H1 (cell line): ENCODE data around the gene HRNR. TPM values are rescaled to one million over a fixed set of nuclear protein-coding genes. Genes with fewer than 3 reads are reported as not detected.

ENCODE experiments used
- CTCF ChIA-PET: fragments of 300-600 bp; sonication (Branson Sonifier 250); formaldehyde crosslinking; loops from one replicate; lab custom pipeline; 2021; ENCODE audit not compliant: partially characterized antibody; lab: Charles Lee
- POLR2A ChIA-PET: fragments of 300-600 bp; sonication (Branson Sonifier 250); formaldehyde crosslinking; loops from one replicate; lab custom pipeline; 2021; ENCODE audit warnings: inconsistent platforms; ENCODE audit not compliant: partially characterized antibody; lab: Charles Lee
- DNase-seq, 2 experiments: peaks; one replicate each; pipeline versions ENCODE4 v3.0.0 to v3.0.0-alpha.2; 2010 to 2022; ENCODE audit warnings: low spot score in 2 of 2, low read depth in 1 of 2, mixed read lengths in 1 of 2
- FAIRE-seq: peaks from 2 replicates; lab custom pipeline; 2011; peaks lifted over from hg19 to GRCh38; lab: Jason Lieb, UNC
- H2AFZ ChIP-seq: 2 replicates; pipeline ENCODE4 v1.8.1; 2012; ENCODE audit warnings: low read length, inconsistent platforms
- H2AK5ac ChIP-seq: 2 replicates; pipeline ENCODE4 v1.6.1; 2013; ENCODE audit warnings: low read depth, low read length
- H2BK120ac ChIP-seq: replicated peaks from 2 replicates; pipeline ENCODE3; 2013; ENCODE audit warnings: low read depth, low read length, inconsistent platforms
- H2BK12ac ChIP-seq: 2 replicates; pipeline ENCODE4 v1.6.1; 2013; ENCODE audit warnings: low read depth, low read length
- H2BK15ac ChIP-seq: 2 replicates; pipeline ENCODE4 v1.6.1; 2013; ENCODE audit warnings: low read length
- H2BK20ac ChIP-seq: 2 replicates; pipeline ENCODE4 v1.6.1; 2013; ENCODE audit warnings: low read length
- H2BK5ac ChIP-seq: 2 replicates; pipeline ENCODE4 v1.6.1; 2013; ENCODE audit warnings: low read depth, low read length
- H3K14ac ChIP-seq: 2 replicates; pipeline ENCODE4 v1.6.1; 2013; ENCODE audit warnings: inconsistent platforms; ENCODE audit not compliant: insufficient read length
- H3K18ac ChIP-seq: 2 replicates; pipeline ENCODE4 v1.6.1; 2013; ENCODE audit warnings: low read length; ENCODE audit errors: extremely low read depth
- H3K23ac ChIP-seq: 2 replicates; pipeline ENCODE4 v1.6.1; 2013; ENCODE audit warnings: inconsistent platforms; ENCODE audit not compliant: insufficient read length
- H3K23me2 ChIP-seq: 2 replicates; pipeline ENCODE4 v1.6.1; 2013; ENCODE audit warnings: low read depth, low read length
- H3K27ac ChIP-seq: 2 replicates; pipeline ENCODE4 v1.6.1; 2011; ENCODE audit warnings: low read depth, low read length, inconsistent platforms
- H3K27me3 ChIP-seq, 4 experiments: replicated peaks in 1 of 4; 1 replicate in 1 of 4; 2 replicates in 3 of 4; pipeline versions ENCODE4 v1.6.1 to v1.8.1; 2011 to 2013; ENCODE audit warnings: low read length in 3 of 4, mild to moderate bottlenecking in 3 of 4, inconsistent platforms in 2 of 4, mixed read lengths in 2 of 4, moderate library complexity in 1 of 4; ENCODE audit not compliant: control insufficient read depth in 3 of 4, insufficient read depth in 3 of 4; ENCODE audit errors: extremely low read depth in 1 of 4
- H3K36me3 ChIP-seq, 4 experiments: 2 replicates each; pipeline versions ENCODE4 v1.6.1 to v1.8.1; 2011 to 2013; ENCODE audit warnings: mild to moderate bottlenecking in 4 of 4, low read length in 3 of 4, moderate library complexity in 2 of 4, control low read depth in 1 of 4, inconsistent platforms in 1 of 4; ENCODE audit not compliant: insufficient read depth in 4 of 4, control insufficient read depth in 2 of 4
- H3K4ac ChIP-seq: replicated peaks from 2 replicates; pipeline ENCODE3; 2013; ENCODE audit warnings: low read length, low read depth, mixed read lengths, inconsistent platforms; ENCODE audit not compliant: insufficient read length
- H3K4me1 ChIP-seq, 4 experiments: replicated peaks in 1 of 4; 1 replicate in 1 of 4; 2 replicates in 3 of 4; pipeline versions ENCODE4 v1.6.1 to v1.8.1; 2011 to 2013; ENCODE audit warnings: low read length in 3 of 4, inconsistent platforms in 2 of 4, mixed read lengths in 1 of 4; ENCODE audit not compliant: insufficient read depth in 4 of 4, control insufficient read depth in 3 of 4
- H3K4me2 ChIP-seq, 2 experiments: 2 replicates each; pipeline versions ENCODE4 v1.6.1 to v1.8.1; 2011 to 2013; ENCODE audit warnings: low read depth in 2 of 2, low read length in 2 of 2, control low read depth in 1 of 2, inconsistent platforms in 1 of 2, mild to moderate bottlenecking in 1 of 2; ENCODE audit not compliant: insufficient read depth in 1 of 2
- H3K4me3 ChIP-seq, 4 experiments: fragments of 200-600, 300-600 bp in 1 of 4; sonication (generic), shearing (Covaris generic), sonication (Bioruptor Twin) in 1 of 4; 2 replicates each; pipeline versions ENCODE4 v1.5.1 to v1.8.1; 2011 to 2016; ENCODE audit warnings: low read length in 4 of 4, low read depth in 3 of 4, control low read depth in 2 of 4, inconsistent platforms in 2 of 4, mild to moderate bottlenecking in 2 of 4, mixed read lengths in 1 of 4, moderate library complexity in 1 of 4; ENCODE audit not compliant: insufficient read depth in 2 of 4; ENCODE audit errors: extremely low read depth in 1 of 4
- H3K56ac ChIP-seq: replicated peaks from 2 replicates; pipeline ENCODE3; 2013; ENCODE audit warnings: low read depth, mild to moderate bottlenecking, mixed read lengths, low read length, inconsistent platforms; ENCODE audit not compliant: insufficient read length
- H3K79me1 ChIP-seq: 2 replicates; pipeline ENCODE4 v1.6.1; 2013; ENCODE audit warnings: low read depth, low read length, control low read depth
- H3K79me2 ChIP-seq, 2 experiments: 2 replicates each; pipeline versions ENCODE4 v1.6.1 to v1.8.1; 2012 to 2013; ENCODE audit warnings: low read length in 2 of 2, mild to moderate bottlenecking in 2 of 2, inconsistent platforms in 1 of 2; ENCODE audit not compliant: insufficient read depth in 2 of 2, control insufficient read depth in 1 of 2
- H3K9ac ChIP-seq, 4 experiments: replicated peaks in 1 of 4; 1 replicate in 1 of 4; 2 replicates in 3 of 4; pipeline versions ENCODE4 v1.6.1 to v1.8.1; 2011 to 2013; ENCODE audit warnings: low read depth in 3 of 4, low read length in 3 of 4, control low read depth in 2 of 4, mild to moderate bottlenecking in 2 of 4, moderate library complexity in 2 of 4, inconsistent platforms in 1 of 4; ENCODE audit errors: extremely low read depth in 1 of 4
- H3K9me3 ChIP-seq, 2 experiments: 2 replicates each; pipeline versions ENCODE4 v1.6.1 to v1.8.1; 2012 to 2013; ENCODE audit warnings: mild to moderate bottlenecking in 2 of 2, moderate library complexity in 2 of 2, control low read depth in 1 of 2, inconsistent platforms in 1 of 2, low read depth in 1 of 2, low read length in 1 of 2, mixed read lengths in 1 of 2; ENCODE audit not compliant: insufficient read depth in 2 of 2
- H4K20me1 ChIP-seq, 2 experiments: replicated peaks in 1 of 2; 2 replicates each; pipeline versions ENCODE3 to v1.8.1; 2011 to 2013; ENCODE audit warnings: inconsistent platforms in 2 of 2, low read length in 2 of 2, mild to moderate bottlenecking in 1 of 2; ENCODE audit not compliant: insufficient read depth in 2 of 2, control insufficient read depth in 1 of 2
- H4K5ac ChIP-seq: 2 replicates; pipeline ENCODE4 v1.6.1; 2013; ENCODE audit warnings: low read length, low read depth, mixed read lengths, inconsistent platforms; ENCODE audit not compliant: insufficient read length
- H4K8ac ChIP-seq: 2 replicates; pipeline ENCODE4 v1.8.0; 2013; ENCODE audit warnings: mild to moderate bottlenecking, moderate library complexity, low read length, inconsistent platforms; ENCODE audit not compliant: insufficient read depth; ENCODE audit errors: extremely low read depth
- H4K91ac ChIP-seq: replicated peaks from 2 replicates; pipeline ENCODE3; 2013; ENCODE audit warnings: low read length, mixed read lengths, inconsistent platforms; ENCODE audit not compliant: insufficient read length
- ASH2L ChIP-seq: fragments of 200-600, 300-600 bp; sonication (generic); IDR thresholded peaks from one replicate; pipeline ENCODE4 v1.7.1; 2017; ENCODE audit warnings: low read length
- CTCF ChIP-seq, 3 experiments: IDR thresholded peaks; 1 replicate in 2 of 3; 2 replicates in 1 of 3; pipeline versions ENCODE4 v1.5.1 to v1.6.1; 2011; ENCODE audit warnings: low read length in 3 of 3, mild to moderate bottlenecking in 3 of 3, inconsistent platforms in 2 of 3, low read depth in 1 of 3, moderate library complexity in 1 of 3; ENCODE audit not compliant: insufficient read depth in 1 of 3; ENCODE audit errors: control extremely low read depth in 1 of 3
- KDM1A ChIP-seq: fragments of 200-600, 300-600 bp; sonication (generic); IDR thresholded peaks from 2 replicates; pipeline ENCODE4 v1.7.1; 2016; ENCODE audit warnings: mild to moderate bottlenecking, low read length, borderline replicate concordance
- KDM4A ChIP-seq: IDR thresholded peaks from one replicate; pipeline ENCODE4 v1.7.1; 2012; ENCODE audit warnings: low read depth, mild to moderate bottlenecking, moderate library complexity, low read length, inconsistent platforms; ENCODE audit not compliant: severe bottlenecking
- POU5F1 ChIP-seq: IDR thresholded peaks from 2 replicates; pipeline ENCODE4 v1.6.1; 2011; ENCODE audit warnings: low read depth, mild to moderate bottlenecking, low read length, moderate library complexity
- SIRT6 ChIP-seq: IDR thresholded peaks from one replicate; pipeline ENCODE4 v1.7.1; 2012; ENCODE audit warnings: low read length, inconsistent platforms
- SIX5 ChIP-seq: IDR thresholded peaks from 2 replicates; pipeline ENCODE4 v1.6.1; 2011; ENCODE audit warnings: mild to moderate bottlenecking, low read depth, low read length
- SP1 ChIP-seq: IDR thresholded peaks from 2 replicates; pipeline ENCODE4 v1.6.1; 2011; ENCODE audit warnings: low read depth, low read length
- SP2 ChIP-seq: IDR thresholded peaks from 2 replicates; pipeline ENCODE4 v1.6.1; 2012; ENCODE audit warnings: mild to moderate bottlenecking, low read length, inconsistent platforms
- TAF7 ChIP-seq: optimal IDR thresholded peaks from 2 replicates; pipeline ENCODE3; 2011; ENCODE audit warnings: low read depth, mild to moderate bottlenecking, inconsistent platforms, low read length, moderate library complexity, borderline replicate concordance
- TBP ChIP-seq: IDR thresholded peaks from 2 replicates; pipeline ENCODE4 v1.6.1; 2011; ENCODE audit warnings: low read depth, low read length, improper control_type of control experiment
- YY1 ChIP-seq: IDR thresholded peaks from 2 replicates; pipeline ENCODE4 v1.6.1; 2011; ENCODE audit warnings: low read depth, mild to moderate bottlenecking, low read length
- polyA plus RNA-seq, 7 experiments: library from polyadenylated mRNA; depleted of rRNA in 3 of 7; stranded (reverse) in 5 of 7; unstranded in 2 of 7; fragments of >200 nt in 5 of 7; fragments of 200-250 nt in 2 of 7; gene quantifications; 1 replicate in 5 of 7; 2 replicates in 1 of 7; 4 replicates in 1 of 7; pipeline versions ENCODE4 v1.2.1 to v1.2.3, GENCODE V29; 2011 to 2013; ENCODE audit warnings: missing spikeins in 2 of 7, mixed read lengths in 2 of 7
- total RNA-seq: library from RNA; stranded (reverse); fragmentation: NEBNext Ultra II Directional; extraction: Animal tissue kit (Norgen Biotek cat#: 25700); gene quantifications from 2 replicates; pipeline ENCODE4 v1.2.1, GENCODE V29; 2021
- TF ChIP-seq, protein P1 (sequence below): IDR thresholded peaks from 2 replicates; pipeline ENCODE4 v1.6.1; 2012; ENCODE audit warnings: inconsistent platforms
- TF ChIP-seq, protein P2 (sequence below): IDR thresholded peaks from 2 replicates; pipeline ENCODE4 v1.6.1; 2012; ENCODE audit warnings: inconsistent platforms

HRNR gene
- total and polyA plus RNA-seq, 2 of the 8 experiments (the other 6 are each of a cell fraction or from before 2014, with no cell fraction given): not detected

DNA sequence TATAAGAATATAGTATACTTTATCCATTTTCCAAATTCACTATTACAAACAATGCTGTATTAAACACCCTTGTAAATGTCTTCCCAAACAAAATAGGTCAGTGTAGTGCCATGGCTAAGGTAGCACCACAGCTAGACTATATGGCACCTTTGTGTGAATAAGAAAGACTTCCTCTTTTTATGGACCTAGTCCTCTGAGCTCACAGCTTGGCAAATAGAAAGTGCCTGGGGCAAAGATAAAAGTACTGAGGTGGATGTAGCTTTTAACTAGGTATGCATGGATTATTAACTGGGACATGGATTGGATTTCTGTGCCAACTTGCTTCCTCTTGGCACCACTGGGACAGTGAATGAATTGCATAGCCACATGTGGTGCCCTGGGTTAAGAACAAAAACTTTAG lies 25.0 kb downstream of the HRNR start:
- no peak for FAIRE-seq
- no peaks in the 10 kb centered on the region for H3K27me3 ChIP-seq
- H3K4me3 ChIP-seq: no peak overlapping the region
- CTCF ChIA-PET: no interaction called here
- POLR2A ChIA-PET: no interaction called here
- no peak overlapping the region for H3K4me2 ChIP-seq
- H3K56ac ChIP-seq: no peak overlapping the region
- H3K36me3 ChIP-seq: no peaks in the 10 kb centered on the region
- H4K20me1 ChIP-seq: no peaks in the 10 kb centered on the region
- H2BK15ac ChIP-seq: no peak overlapping the region
- H3K23ac ChIP-seq: no peak overlapping the region
- no peak overlapping the region for H4K91ac ChIP-seq
- H2BK120ac ChIP-seq: no peak overlapping the region
- no peak overlapping the region for H3K18ac ChIP-seq
- no peak overlapping the region for H2AFZ ChIP-seq
- peaks cover 38 to 70% of the 10 kb centered on the region in 2 experiments for H3K9me3 ChIP-seq
- H2BK20ac ChIP-seq: no peak overlapping the region
- H3K14ac ChIP-seq: no peak overlapping the region
- no peak overlapping the region for H3K4ac ChIP-seq
- H3K27ac ChIP-seq: no peak overlapping the region
- no peaks in the 10 kb centered on the region for H3K4me1 ChIP-seq
- no peak overlapping the region for H2BK5ac ChIP-seq
- no peaks in the 10 kb centered on the region for H3K23me2 ChIP-seq
- H3K9ac ChIP-seq: no peak overlapping the region
- no peak overlapping the region for H2AK5ac ChIP-seq
- H3K79me2 ChIP-seq: no peaks in the 10 kb centered on the region
- no peak overlapping the region for H4K5ac ChIP-seq
- H2BK12ac ChIP-seq: no peak overlapping the region
- H4K8ac ChIP-seq: no peak overlapping the region
- no peak for DNase-seq
- H3K79me1 ChIP-seq: no peaks in the 10 kb centered on the region
- TF ChIP-seq TBP: no peak
- TF ChIP-seq CTCF (IDR thresholded peaks at IDR 0.05; ENCODE audit: control extremely low read depth in 1 of 3, insufficient read depth in 1 of 3, low read depth in 1 of 3, low read length in 3 of 3): no peak
- TF ChIP-seq SIRT6: no peak
- TF ChIP-seq, protein P1, sequence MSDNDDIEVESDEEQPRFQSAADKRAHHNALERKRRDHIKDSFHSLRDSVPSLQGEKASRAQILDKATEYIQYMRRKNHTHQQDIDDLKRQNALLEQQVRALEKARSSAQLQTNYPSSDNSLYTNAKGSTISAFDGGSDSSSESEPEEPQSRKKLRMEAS: no peak
- TF ChIP-seq TAF7: no peak
- TF ChIP-seq KDM4A: no peak
- TF ChIP-seq POU5F1: no peak
- TF ChIP-seq SP1: no peak
- no peak for TF ChIP-seq YY1
- no peak for TF ChIP-seq SIX5
- no peak for TF ChIP-seq SP2
- TF ChIP-seq ASH2L: no peak
- no peak for TF ChIP-seq KDM1A
- TF ChIP-seq, protein P2, sequence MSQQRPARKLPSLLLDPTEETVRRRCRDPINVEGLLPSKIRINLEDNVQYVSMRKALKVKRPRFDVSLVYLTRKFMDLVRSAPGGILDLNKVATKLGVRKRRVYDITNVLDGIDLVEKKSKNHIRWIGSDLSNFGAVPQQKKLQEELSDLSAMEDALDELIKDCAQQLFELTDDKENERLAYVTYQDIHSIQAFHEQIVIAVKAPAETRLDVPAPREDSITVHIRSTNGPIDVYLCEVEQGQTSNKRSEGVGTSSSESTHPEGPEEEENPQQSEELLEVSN: no peak
